HepG2 (cell line): ENCODE data around the gene DGCR2. TPM values are rescaled to one million over a fixed set of nuclear protein-coding genes. Genes with fewer than 3 reads are reported as not detected.
"Not testable (repeated sequence)": the region's sequence is repeated elsewhere in the genome, so short reads cannot be mapped to it uniquely, and the experiment has no call there.

ENCODE experiments used
- ATAC-seq: fragments of 200-7000 bp; cut with Tn5 transposase; 3 replicates; pipeline ENCODE4 v1.9.1; 2020; ENCODE audit warnings: mild to moderate bottlenecking, moderate library complexity
- BruUV-seq: library from RNA; stranded (reverse); fragments of 400-500 nt; replicated peaks from 2 replicates; lab custom pipeline; 2021; lab: Mats Ljungman, UMichigan
- CTCF ChIA-PET: fragments of 300-600 bp; formaldehyde crosslinking; extraction: SDS; loops from one replicate; lab custom pipeline; 2021; ENCODE audit warnings: low total read pairs, inconsistent platforms, low intra/inter-chr PET ratio; lab: Yijun Ruan, JAX
- POLR2A ChIA-PET: fragments of 350-600 bp; sonication (Branson Sonifier 250); formaldehyde crosslinking; loops from one replicate; lab custom pipeline; 2020; ENCODE audit warnings: antibody characterized with exemption, inconsistent platforms; lab: Yijun Ruan, JAX
- DNase-seq: peaks from one replicate; pipeline ENCODE4 v3.0.0-alpha.2; 2015; ENCODE audit warnings: low spot score
- FAIRE-seq: peaks from 3 replicates; lab custom pipeline; 2011; peaks lifted over from hg19 to GRCh38; lab: Jason Lieb, UNC
- H2AFZ ChIP-seq: one replicate; pipeline ENCODE4 v1.6.1; 2011; ENCODE audit warnings: low read length, inconsistent platforms
- H3K27ac ChIP-seq: fragments of 300-600 bp; 3 replicates; pipeline ENCODE4 v1.8.0; 2011; ENCODE audit warnings: mixed run types, mild to moderate bottlenecking, mixed read lengths, low read length, inconsistent platforms; ENCODE audit not compliant: insufficient read depth; ENCODE audit errors: extremely low read length
- H3K27me3 ChIP-seq, 2 experiments: fragments of 200-600 bp in 1 of 2; 2 replicates in 1 of 2; 3 replicates in 1 of 2; pipeline versions ENCODE4 v1.6.0 to v1.8.0; 2011; ENCODE audit warnings: low read length in 2 of 2, mild to moderate bottlenecking in 2 of 2, moderate library complexity in 2 of 2, inconsistent platforms in 1 of 2; ENCODE audit not compliant: insufficient read depth in 2 of 2, control insufficient read depth in 1 of 2
- H3K36me3 ChIP-seq, 2 experiments: fragments of 200-600 bp in 1 of 2; replicated peaks in 1 of 2; 2 replicates in 1 of 2; 3 replicates in 1 of 2; pipeline versions ENCODE4 v1.5.1 to v1.8.0; 2011; ENCODE audit warnings: low read length in 2 of 2, inconsistent platforms in 1 of 2; ENCODE audit not compliant: insufficient read depth in 2 of 2, control insufficient read depth in 1 of 2
- H3K4me1 ChIP-seq: 2 replicates; pipeline ENCODE4 v1.5.1; 2012; ENCODE audit warnings: low read length, inconsistent platforms; ENCODE audit not compliant: insufficient read depth
- H3K4me2 ChIP-seq: 2 replicates; pipeline ENCODE4 v1.6.0; 2011; ENCODE audit warnings: low read depth, low read length, inconsistent platforms
- H3K4me3 ChIP-seq, 3 experiments: fragments of 200-600 bp in 1 of 3; sonication (generic), shearing (Covaris generic) in 1 of 3; replicated peaks in 1 of 3; 2 replicates each; pipeline ENCODE4 v1.5.1; 2011 to 2016; ENCODE audit warnings: low read length in 3 of 3, inconsistent platforms in 2 of 3, low read depth in 2 of 3, mild to moderate bottlenecking in 2 of 3, control low read depth in 1 of 3, mixed read lengths in 1 of 3; ENCODE audit not compliant: insufficient read depth in 1 of 3
- H3K79me2 ChIP-seq: one replicate; pipeline ENCODE4 v1.6.1; 2011; ENCODE audit warnings: low read length, inconsistent platforms; ENCODE audit not compliant: insufficient read depth
- H3K9ac ChIP-seq: 2 replicates; pipeline ENCODE4 v1.6.0; 2011; ENCODE audit warnings: mild to moderate bottlenecking, low read depth, low read length, inconsistent platforms; ENCODE audit not compliant: insufficient read depth
- H3K9me3 ChIP-seq: 2 replicates; pipeline ENCODE4 v1.5.1; 2012; ENCODE audit warnings: mild to moderate bottlenecking, low read length
- H4K20me1 ChIP-seq: 2 replicates; pipeline ENCODE4 v1.6.0; 2011; ENCODE audit warnings: inconsistent platforms, mild to moderate bottlenecking, low read length, moderate library complexity; ENCODE audit not compliant: insufficient read depth
- WGBS: methylation state at CpG from one replicate; pipeline ENCODE4 v1.1.6; 2017; ENCODE audit warnings: low lambda C conversion rate; 5-methylcytosine and 5-hydroxymethylcytosine counted together
- in situ Hi-C: cut with HindIII; loops from 2 replicates; pipeline ENCODE4 v1.10.0; 2017; ENCODE audit warnings: low pct_unique_long_range_greater_than_20kb; ENCODE audit not compliant: extremely low pct_ligation_motif_present
- intact Hi-C: fragments of 100-400 bp; cut with micrococcal nuclease; formaldehyde crosslinking; loops from one replicate; pipeline ENCODE4 v1.10.0; 2022; ENCODE audit not compliant: unreplicated experiment
- polyA plus RNA-seq, 8 experiments: library from polyadenylated mRNA; depleted of rRNA in 3 of 8; stranded (reverse) in 7 of 8; unstranded in 1 of 8; fragments of >200 nt; fragmentation: Illumina TruSeq in 4 of 8; extraction: Trizol in 4 of 8; gene quantifications; 2 replicates each; pipeline versions ENCODE4 v1.2.1 to v1.2.3, GENCODE V29; 2011 to 2016; ENCODE audit warnings: low read depth in 4 of 8, missing spikeins in 1 of 8, mixed read lengths in 1 of 8; ENCODE audit not compliant: insufficient read depth in 1 of 8
- total RNA-seq, 5 experiments: library from RNA; depleted of rRNA; stranded (reverse); fragments of >200 nt; fragmentation: Illumina TruSeq; extraction: Trizol; gene quantifications; 2 replicates each; pipeline ENCODE4 v1.2.3, GENCODE V29; 2016; ENCODE audit warnings: low read depth in 1 of 5

The DGCR2 gene
- total and polyA plus RNA-seq, 2 of the 13 experiments (the other 11 are each of a cell fraction or from before 2014, with no cell fraction given) = 23.1 to 35.3 TPM

- BruUV-seq, intact Hi-C loops, H2AFZ ChIP-seq, H3K36me3 ChIP-seq, CTCF ChIA-PET, FAIRE-seq, H3K79me2 ChIP-seq, H3K4me3 ChIP-seq, POLR2A ChIA-PET, DNase-seq, H3K27ac ChIP-seq, ATAC-seq, H3K9me3 ChIP-seq, H3K4me1 ChIP-seq, H3K4me2 ChIP-seq, H4K20me1 ChIP-seq, in situ Hi-C loops, H3K9ac ChIP-seq: not testable (repeated sequence)
- no CpG with 5 or more reads among the region's 11 CpGs for WGBS
- peaks cover 0 to 13% of the 10 kb centered on the region in 2 experiments; a peak in 2 of 5 replicates for H3K27me3 ChIP-seq
These were observed 96.1 kb downstream of the DGCR2 start for GRCh38 chr22:19026080-19026479.

GRCh38 chr22:19024956-19025489 is 97.2 kb downstream of the DGCR2 start:
- BruUV-seq, in situ Hi-C loops, H3K4me2 ChIP-seq, H4K20me1 ChIP-seq, DNase-seq, CTCF ChIA-PET, H3K36me3 ChIP-seq, H3K4me1 ChIP-seq, intact Hi-C loops, H2AFZ ChIP-seq, H3K9ac ChIP-seq, H3K79me2 ChIP-seq, FAIRE-seq, H3K9me3 ChIP-seq, POLR2A ChIA-PET, H3K27me3 ChIP-seq, H3K27ac ChIP-seq, H3K4me3 ChIP-seq, ATAC-seq: not testable (repeated sequence)
- WGBS = no CpG with 5 or more reads among the region's 4 CpGs

GRCh38 chr22:19023931-19024330 is 98.3 kb downstream of the DGCR2 start:
- DNase-seq, CTCF ChIA-PET, H2AFZ ChIP-seq, in situ Hi-C loops, H3K4me1 ChIP-seq, ATAC-seq, POLR2A ChIA-PET, H3K36me3 ChIP-seq, H4K20me1 ChIP-seq, BruUV-seq, H3K9ac ChIP-seq, H3K4me3 ChIP-seq, H3K27ac ChIP-seq, H3K9me3 ChIP-seq, H3K79me2 ChIP-seq, intact Hi-C loops, H3K4me2 ChIP-seq, FAIRE-seq: not testable (repeated sequence)
- peaks cover 0 to 18% of the 10 kb centered on the region in 2 experiments; a peak in 2 of 5 replicates for H3K27me3 ChIP-seq
- 40% methylated on average over 8 of the region's 10 CpGs for WGBS
